Fibroblast of peridontal ligament (primary cell): ENCODE results near the gene PIANP.

ENCODE experiments used
- DNase-seq: peaks from one replicate; pipeline ENCODE4 v3.0.0-alpha.2; 2010; ENCODE audit errors: extremely low read depth

The PIANP gene

GRCh38 chr12:6672143-6672542 lies 28.5 kb downstream of the PIANP start:
- DNase-seq, result no peak

- no peak for DNase-seq
Measured at GRCh38 chr12:6667559-6668210, 32.9 kb downstream of the PIANP start.

GRCh38 chr12:6666211-6666610 lies 34.4 kb downstream of the PIANP start:
- DNase-seq, result no peak

GRCh38 chr12:6664902-6665301 lies 35.7 kb downstream of the PIANP start:
- no peak for DNase-seq

GRCh38 chr12:6662906-6663742 lies 37.5 kb downstream of the PIANP start, which contains the start of gene ING4:
Gene ING4 (minus strand): TSS chr12:6663119. CDS start chr12:6663101, 18 bp downstream.
- DNase-seq, result peak; percentile 99

GRCh38 chr12:6662602-6662905 lies 38.1 kb downstream of the PIANP start:
- no peak for DNase-seq

GRCh38 chr12:6653987-6654386 lies 46.6 kb downstream of the PIANP start:
- DNase-seq, result no peak

- no peak for DNase-seq
Measured at GRCh38 chr12:6653342-6653741, 47.3 kb downstream of the PIANP start.

- no peak for DNase-seq
Measured at GRCh38 chr12:6652391-6652790, 48.2 kb downstream of the PIANP start.

GRCh38 chr12:6650832-6651231 lies 49.8 kb downstream of the PIANP start:
- DNase-seq, result no peak

GRCh38 chr12:6647083-6647604 lies 53.5 kb downstream of the PIANP start, which contains the start of gene ACRBP:
Gene ACRBP (minus strand): TSS chr12:6647432. CDS start chr12:6647366, 66 bp downstream.
- DNase-seq, result no peak

GRCh38 chr12:6646276-6647082 lies 54.1 kb downstream of the PIANP start:
- DNase-seq, result no peak

- DNase-seq, result no peak
Measured at GRCh38 chr12:6644903-6645302, 55.7 kb downstream of the PIANP start.

- no peak for DNase-seq
Measured at GRCh38 chr12:6644257-6644596, 56.4 kb downstream of the PIANP start.
